Lower leg skin (tissue), 4 donors: ENCODE measurements around the gene PPP2R2B. TPM values are rescaled to one million over a fixed set of nuclear protein-coding genes. Genes with fewer than 3 reads are reported as not detected.

Source experiments
- DNase-seq, 2 donors: peaks; one replicate each; pipeline ENCODE4 v3.0.0-alpha.2; 2019; ENCODE audit warnings: low spot score in 2 of 2
- H3K4me3 ChIP-seq: fragments of 200-600 bp; sonication (generic); 2 replicates; pipeline ENCODE4 v1.5.1; 2017; ENCODE audit warnings: mild to moderate bottlenecking, low read depth; ENCODE audit not compliant: poor library complexity, severe bottlenecking
- CTCF ChIP-seq, 3 donors: fragments of 450-650 bp; IDR thresholded peaks; one replicate each; pipeline ENCODE4 v1.5.1; 2016; ENCODE audit warnings: antibody characterized with exemption in 3 of 3, mild to moderate bottlenecking in 3 of 3, moderate library complexity in 2 of 3
- POLR2A ChIP-seq, 2 donors: fragments of 450-650 bp; IDR thresholded peaks; one replicate each; pipeline ENCODE4 v1.6.1; 2016 to 2017; ENCODE audit warnings: antibody characterized with exemption in 2 of 2, mild to moderate bottlenecking in 1 of 2, moderate library complexity in 1 of 2
- WGBS, 2 donors: methylation state at CpG; one replicate each; pipeline ENCODE4 v1.1.5; 2018; 5-methylcytosine and 5-hydroxymethylcytosine counted together
- intact Hi-C: fragments of 100-400 bp; cut with DNase I; formaldehyde crosslinking; loops from one replicate; pipeline ENCODE4 v1.15.0; 2023; ENCODE audit warnings: low total_unique reads
- total RNA-seq, 4 donors: library from RNA; depleted of rRNA; stranded (reverse); fragments of >200 nt; gene quantifications; one replicate each; pipeline ENCODE4 v1.1.0, GENCODE V29; 2016

PPP2R2B gene
- total RNA-seq, 4 donors from 2014 or later: 3.7 to 8.4 (median 4.5) TPM

- TF ChIP-seq POLR2A (IDR thresholded peaks at IDR 0.05) (no peak), CTCF (IDR thresholded peaks at IDR 0.05) (no peak)
- 84% methylated on average over 1 of the region's 1 CpG for WGBS, 2 donors
- H3K4me3 ChIP-seq: no peak overlapping the region
- intact Hi-C loops: no loop called here
- DNase-seq: no peak
Observed at GRCh38 chr5:146761811-146762210, 116.7 kb downstream of the PPP2R2B start.

- intact Hi-C loops: no loop called here
- DNase-seq: no peak
Observed at GRCh38 chr5:146758938-146759337, 119.6 kb downstream of the PPP2R2B start.

GRCh38 chr5:146758076-146758475 lies 120.5 kb downstream of the PPP2R2B start:
- TF ChIP-seq POLR2A (IDR thresholded peaks at IDR 0.05) (no peak), CTCF (IDR thresholded peaks at IDR 0.05) (no peak)
- DNase-seq: no peak
- WGBS, 2 donors: 76 to 81% methylated on average over 1 of the region's 1 CpG
- no peak overlapping the region for H3K4me3 ChIP-seq
- intact Hi-C loops: no loop called here

More at GRCh38 chr5:146758938-146759337, 119.6 kb downstream of the PPP2R2B start:
- H3K4me3 ChIP-seq: no peak overlapping the region
- no peak for TF ChIP-seq CTCF (IDR thresholded peaks at IDR 0.05)
- no peak for TF ChIP-seq POLR2A (IDR thresholded peaks at IDR 0.05)

GRCh38 chr5:146756546-146756945 lies 122.0 kb downstream of the PPP2R2B start:
- no peak overlapping the region for H3K4me3 ChIP-seq
- TF ChIP-seq POLR2A (IDR thresholded peaks at IDR 0.05): no peak
- 79 to 85% methylated on average over 1 of the region's 1 CpG for WGBS, 2 donors
- intact Hi-C loops: no loop called here
- DNase-seq: no peak

GRCh38 chr5:146755793-146756192 lies 122.8 kb downstream of the PPP2R2B start:
- no peak overlapping the region for H3K4me3 ChIP-seq
- no peak for DNase-seq
- intact Hi-C loops: no loop called here
- no peak for TF ChIP-seq POLR2A (IDR thresholded peaks at IDR 0.05)
- no peak for TF ChIP-seq CTCF (IDR thresholded peaks at IDR 0.05)
- WGBS, 2 donors: 68 to 79% methylated on average over 2 of the region's 2 CpGs

GRCh38 chr5:146754621-146755020 lies 123.9 kb downstream of the PPP2R2B start:
- intact Hi-C loops: no loop called here
- no peak for DNase-seq
- no peak overlapping the region for H3K4me3 ChIP-seq
- TF ChIP-seq CTCF (IDR thresholded peaks at IDR 0.05): no peak
- TF ChIP-seq POLR2A (IDR thresholded peaks at IDR 0.05): no peak
